Esophagus squamous epithelium (tissue), 5 donors: ENCODE measurements around the gene KLHL35. TPM values are rescaled to one million over a fixed set of nuclear protein-coding genes. Genes with fewer than 3 reads are reported as not detected.

Experiments
- DNase-seq: peaks from one replicate; lab custom pipeline; 2025; lab: John Stamatoyannopoulos, UW
- H3K27ac ChIP-seq, 4 donors: fragments of 200-600 bp; sonication (generic); one replicate each; pipeline ENCODE4 v1.5.1; 2016 to 2019; ENCODE audit warnings: mild to moderate bottlenecking in 1 of 4
- H3K27me3 ChIP-seq, 4 donors: fragments of 200-600 bp; sonication (generic); 1 replicate in 3 of 4; 2 replicates in 1 of 4; pipeline versions ENCODE4 v1.5.1 to v1.6.0; 2017 to 2021; ENCODE audit warnings: antibody characterized with exemption in 1 of 4
- H3K36me3 ChIP-seq, 3 donors: fragments of 200-600 bp; sonication (generic); one replicate each; pipeline ENCODE4 v1.5.1; 2016 to 2019
- H3K4me1 ChIP-seq, 3 donors: fragments of 200-600 bp; sonication (generic); one replicate each; pipeline ENCODE4 v1.5.1; 2017 to 2019
- H3K4me3 ChIP-seq, 4 donors: fragments of 200-600 bp; sonication (generic); 1 replicate in 3 of 4; 2 replicates in 1 of 4; pipeline ENCODE4 v1.5.1; 2016 to 2019; ENCODE audit warnings: mild to moderate bottlenecking in 2 of 4, moderate library complexity in 1 of 4
- H3K9me3 ChIP-seq, 3 donors: fragments of 200-600 bp; sonication (generic); one replicate each; pipeline ENCODE4 v1.5.1; 2016 to 2019
- CTCF ChIP-seq, 6 experiments: fragments of 450-650 bp in 4 of 6; fragments of 200-600 bp in 2 of 6; sonication (generic) in 2 of 6; IDR thresholded peaks; one replicate each; pipeline ENCODE4 v1.5.1; 2016 to 2019; ENCODE audit warnings: antibody characterized with exemption in 6 of 6, mild to moderate bottlenecking in 4 of 6, moderate library complexity in 4 of 6
- POLR2A ChIP-seq, 4 donors: fragments of 450-650 bp; IDR thresholded peaks; one replicate each; pipeline ENCODE4 v1.6.1; 2017; ENCODE audit warnings: antibody characterized with exemption in 4 of 4, mild to moderate bottlenecking in 4 of 4, moderate library complexity in 3 of 4
- WGBS, 2 donors: methylation state at CpG; one replicate each; pipeline ENCODE4 v1.1.5; 2018; 5-methylcytosine and 5-hydroxymethylcytosine counted together
- intact Hi-C: fragments of 100-400 bp; cut with DNase I; formaldehyde crosslinking; loops from one replicate; pipeline ENCODE4 v1.15.0; 2022
- total RNA-seq, 4 donors: library from RNA; depleted of rRNA; stranded (reverse); fragments of >200 nt; gene quantifications; one replicate each; pipeline ENCODE4 v1.1.0, GENCODE V29; 2016
- donor health status: DM: yes; HTN: yes; CAD: no.

KLHL35 gene
- total RNA-seq, 4 donors from 2014 or later: 0.62 to 0.95 (median 0.91) TPM; not detected in 1

- Histone ChIP-seq H3K9me3 (no peaks in the 10 kb centered on the region), H3K36me3 (no peaks in the 10 kb centered on the region), H3K4me3 (no peak overlapping the region), H3K27ac (no peak overlapping the region), H3K4me1 (peaks cover 16 to 27% (median 18%) of the 10 kb centered on the region in 3 donors), H3K27me3 (no peaks in the 10 kb centered on the region)
- DNase-seq: no peak
- WGBS, 2 donors: 49 to 68% methylated on average over 3 to 4 of the region's 4 CpGs
- TF ChIP-seq CTCF (IDR thresholded peaks at IDR 0.05): no peak
- TF ChIP-seq POLR2A (IDR thresholded peaks at IDR 0.05): no peak
- intact Hi-C loops: no loop called here
Measured at GRCh38 chr11:75479597-75480145, 46.7 kb upstream of the KLHL35 start.

GRCh38 chr11:75478783-75479596 is 46.0 kb upstream of the KLHL35 start:
- intact Hi-C loops: no loop called here
- Histone ChIP-seq H3K27me3 (no peaks in the 10 kb centered on the region), H3K4me1 (peaks cover 16 to 33% (median 18%) of the 10 kb centered on the region in 3 donors), H3K36me3 (no peaks in the 10 kb centered on the region), H3K4me3 (no peak overlapping the region), H3K9me3 (no peaks in the 10 kb centered on the region), H3K27ac (no peak overlapping the region)
- no peak for DNase-seq
- WGBS, 2 donors: 72 to 78% methylated on average over 4 of the region's 5 CpGs
- no peak for TF ChIP-seq POLR2A (IDR thresholded peaks at IDR 0.05)
- no peak for TF ChIP-seq CTCF (IDR thresholded peaks at IDR 0.05)

DNA sequence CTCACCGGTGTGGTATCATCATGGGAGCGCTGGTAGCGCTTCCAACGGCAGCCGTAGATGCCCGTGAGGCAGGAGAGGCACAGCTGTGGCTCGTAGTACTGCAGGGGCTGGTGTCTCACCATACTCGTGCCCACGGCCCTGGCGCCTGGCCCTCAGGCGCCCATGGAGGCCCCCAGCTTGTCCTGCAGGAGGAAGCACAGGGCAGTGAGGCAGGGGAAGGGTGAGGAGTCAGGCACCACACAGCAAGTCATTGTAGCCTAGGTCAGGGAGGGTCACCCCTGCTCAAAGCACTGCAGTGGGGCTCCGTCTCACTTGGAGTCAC is 44.6 kb upstream of the KLHL35 start:
- Histone ChIP-seq H3K27ac (peak overlapping the region in 1 of 4 donors; percentile 75), H3K36me3 (no peaks in the 10 kb centered on the region), H3K9me3 (no peaks in the 10 kb centered on the region), H3K4me3 (no peak overlapping the region), H3K27me3 (no peaks in the 10 kb centered on the region), H3K4me1 (peaks cover 16 to 34% (median 18%) of the 10 kb centered on the region in 3 donors)
- DNase-seq: no peak
- TF ChIP-seq CTCF (IDR thresholded peaks at IDR 0.05): no peak
- intact Hi-C loops: no loop called here
- WGBS, 2 donors: 100% methylated on average over 1 of the region's 12 CpGs; no CpG with 5 or more reads in 1 of the 2 donors

DNA sequence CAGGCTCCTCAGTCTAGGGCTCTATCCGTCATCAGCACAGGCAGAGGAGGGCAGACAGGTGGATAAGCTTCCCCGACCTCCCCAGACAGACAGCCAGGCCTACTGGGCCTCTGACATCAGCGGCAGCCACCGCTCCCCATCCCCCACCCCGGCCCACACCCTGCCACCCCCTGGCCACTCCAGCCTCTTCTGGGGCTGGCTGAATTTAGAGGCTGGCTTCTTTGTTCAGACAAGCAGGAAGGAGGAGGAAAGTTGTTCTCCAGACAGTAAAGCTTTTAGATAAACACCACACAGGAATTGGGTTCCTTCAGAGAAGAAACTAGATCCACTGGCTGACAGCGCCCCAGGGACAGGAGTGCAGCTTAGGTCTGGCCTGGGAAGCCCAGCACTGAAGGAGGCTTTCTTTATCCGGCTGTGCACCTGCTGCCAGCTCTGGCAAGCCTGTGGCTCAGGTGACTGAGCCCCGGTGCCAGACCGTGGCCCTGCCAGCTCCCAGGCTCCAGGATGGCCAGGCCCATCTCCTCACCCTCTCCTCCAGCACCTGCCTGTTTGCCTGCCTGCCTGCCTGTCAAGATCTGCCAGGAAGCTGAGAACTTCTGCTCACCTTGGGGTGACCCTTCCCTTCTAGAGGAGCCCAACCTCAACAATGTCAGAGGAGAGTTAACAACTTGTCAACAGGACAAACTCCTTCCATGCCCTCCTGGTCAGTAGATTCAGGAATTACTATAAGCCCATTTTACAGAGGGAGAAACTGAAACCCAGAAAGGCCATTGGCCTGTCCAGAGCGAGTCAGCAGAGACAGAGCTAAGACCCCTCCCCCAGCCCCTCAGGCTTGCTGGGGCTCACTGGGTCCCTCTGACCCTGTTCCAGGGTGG is 44.0 kb upstream of the KLHL35 start:
- WGBS, 2 donors: 48% methylated on average over 8 of the region's 10 CpGs; no CpG with 5 or more reads in 1 of the 2 donors
- H3K4me3 ChIP-seq: no peak overlapping the region
- TF ChIP-seq POLR2A (IDR thresholded peaks at IDR 0.05) (no peak), CTCF (IDR thresholded peaks at IDR 0.05) (no peak)
- intact Hi-C loops: no loop called here
- peak overlapping the region in 2 of 4 donors; percentile 70 to 75 for H3K27ac ChIP-seq
- peaks cover 16 to 34% (median 18%) of the 10 kb centered on the region in 3 donors for H3K4me1 ChIP-seq
- no peaks in the 10 kb centered on the region for H3K27me3 ChIP-seq
- no peaks in the 10 kb centered on the region for H3K36me3 ChIP-seq
- no peak for DNase-seq
- H3K9me3 ChIP-seq: no peaks in the 10 kb centered on the region
